Astrocyte (in vitro differentiated cells and primary cell): ENCODE results near the gene LRRIQ3. TPM values are rescaled to one million over a fixed set of nuclear protein-coding genes. Genes with fewer than 3 reads are reported as not detected.

Source experiments
- DNase-seq: peaks from one replicate; pipeline ENCODE4 v3.0.0-alpha.2; 2010; ENCODE audit warnings: low read depth
- FAIRE-seq: peaks from 2 replicates; lab custom pipeline; 2011; peaks lifted over from hg19 to GRCh38; lab: Jason Lieb, UNC
- H2AFZ ChIP-seq: 2 replicates; pipeline ENCODE4 v1.6.0; 2012; ENCODE audit warnings: low read depth, low read length, inconsistent platforms
- H3K27ac ChIP-seq: 2 replicates; pipeline ENCODE4 v1.5.1; 2011; ENCODE audit warnings: low read depth, low read length, inconsistent platforms
- H3K27me3 ChIP-seq: 2 replicates; pipeline ENCODE4 v1.6.0; 2011; ENCODE audit warnings: low read length, inconsistent platforms; ENCODE audit not compliant: insufficient read depth
- H3K36me3 ChIP-seq: 2 replicates; pipeline ENCODE4 v1.5.1; 2011; ENCODE audit warnings: low read length, inconsistent platforms; ENCODE audit not compliant: insufficient read depth
- H3K4me1 ChIP-seq: 2 replicates; pipeline ENCODE4 v1.5.1; 2011; ENCODE audit warnings: low read length, inconsistent platforms; ENCODE audit not compliant: insufficient read depth
- H3K4me2 ChIP-seq: 2 replicates; pipeline ENCODE4 v1.6.0; 2012; ENCODE audit warnings: low read length, inconsistent platforms
- H3K4me3 ChIP-seq: 2 replicates; pipeline ENCODE4 v1.5.1; 2011; ENCODE audit warnings: low read depth, mild to moderate bottlenecking, low read length, inconsistent platforms; ENCODE audit not compliant: insufficient read depth
- H3K79me2 ChIP-seq: 2 replicates; pipeline ENCODE4 v1.6.0; 2012; ENCODE audit warnings: mild to moderate bottlenecking, low read length, inconsistent platforms; ENCODE audit not compliant: insufficient read depth
- H3K9ac ChIP-seq: 2 replicates; pipeline ENCODE4 v1.6.0; 2012; ENCODE audit warnings: mild to moderate bottlenecking, low read length, inconsistent platforms
- H3K9me3 ChIP-seq: 2 replicates; pipeline ENCODE4 v1.5.1; 2012; ENCODE audit warnings: low read depth, mild to moderate bottlenecking, low read length, inconsistent platforms; ENCODE audit not compliant: insufficient read depth
- H4K20me1 ChIP-seq: 2 replicates; pipeline ENCODE4 v1.6.0; 2012; ENCODE audit warnings: low read length, inconsistent platforms; ENCODE audit not compliant: insufficient read depth
- H3K27ac Mint-ChIP-seq: one replicate; pipeline ENCODE4 v1.8.0; 2021; ENCODE audit warnings: mild to moderate bottlenecking, mixed read lengths; ENCODE audit not compliant: unreplicated experiment
- H3K27me3 Mint-ChIP-seq: one replicate; pipeline ENCODE4 v1.8.0; 2021; ENCODE audit warnings: low read depth, mixed read lengths; ENCODE audit not compliant: unreplicated experiment
- H3K36me3 Mint-ChIP-seq: one replicate; pipeline ENCODE4 v1.8.0; 2021; ENCODE audit warnings: low read depth, mixed read lengths; ENCODE audit not compliant: unreplicated experiment
- H3K4me1 Mint-ChIP-seq: one replicate; pipeline ENCODE4 v1.8.0; 2021; ENCODE audit warnings: low read depth, mixed read lengths; ENCODE audit not compliant: unreplicated experiment
- H3K4me3 Mint-ChIP-seq: one replicate; pipeline ENCODE4 v1.8.0; 2021; ENCODE audit warnings: mild to moderate bottlenecking, moderate library complexity, mixed read lengths; ENCODE audit not compliant: unreplicated experiment
- H3K9me3 Mint-ChIP-seq: one replicate; pipeline ENCODE4 v1.8.0; 2021; ENCODE audit warnings: mild to moderate bottlenecking, mixed read lengths; ENCODE audit not compliant: unreplicated experiment
- CTCF ChIP-seq: IDR thresholded peaks from 2 replicates; pipeline ENCODE4 v1.5.1; 2011; ENCODE audit warnings: low read depth, mild to moderate bottlenecking, inconsistent platforms, low read length, moderate library complexity; ENCODE audit not compliant: insufficient read depth
- EZH2 ChIP-seq: IDR thresholded peaks from 2 replicates; pipeline ENCODE4 v1.6.1; 2012; ENCODE audit warnings: mild to moderate bottlenecking, low read length, inconsistent platforms; ENCODE audit not compliant: insufficient read depth
- total RNA-seq: library from RNA; stranded (reverse); gene quantifications from 2 replicates; pipeline ENCODE4 v1.2.1, GENCODE V29; 2021

The LRRIQ3 gene
- total RNA-seq, 1 donor from 2014 or later = 0.52 TPM

- no peaks in the 10 kb centered on the region for H3K4me1 ChIP-seq
- H3K4me1 Mint-ChIP-seq = no peaks in the 10 kb centered on the region
- no peaks in the 10 kb centered on the region for H4K20me1 ChIP-seq
- H3K27me3 ChIP-seq = no peaks in the 10 kb centered on the region
- H3K36me3 Mint-ChIP-seq = no peaks in the 10 kb centered on the region
- H3K79me2 ChIP-seq = no peaks in the 10 kb centered on the region
- no peak for DNase-seq
- no peaks in the 10 kb centered on the region for H3K36me3 ChIP-seq
- no peak overlapping the region for H3K4me2 ChIP-seq
- no peak for FAIRE-seq
- H3K27ac ChIP-seq = no peak overlapping the region
- no peak overlapping the region for H3K9ac ChIP-seq
- no peak overlapping the region for H2AFZ ChIP-seq
- no peak for TF ChIP-seq EZH2
- TF ChIP-seq CTCF = no peak
- no peak overlapping the region for H3K4me3 ChIP-seq
- H3K9me3 ChIP-seq = no peaks in the 10 kb centered on the region
- no peak overlapping the region for H3K27ac Mint-ChIP-seq
- no peaks in the 10 kb centered on the region for H3K9me3 Mint-ChIP-seq
- H3K27me3 Mint-ChIP-seq = no peaks in the 10 kb centered on the region
- no peak overlapping the region for H3K4me3 Mint-ChIP-seq
Observed at GRCh38 chr1:74162333-74162732, 35.6 kb downstream of the LRRIQ3 start.

GRCh38 chr1:74161497-74161896 lies 36.5 kb downstream of the LRRIQ3 start:
- H3K36me3 Mint-ChIP-seq = no peaks in the 10 kb centered on the region
- H3K9me3 ChIP-seq = no peaks in the 10 kb centered on the region
- H3K27me3 Mint-ChIP-seq = no peaks in the 10 kb centered on the region
- FAIRE-seq (no peak), DNase-seq (peak; percentile 28)
- TF ChIP-seq CTCF = no peak
- no peak for TF ChIP-seq EZH2
- no peaks in the 10 kb centered on the region for H3K79me2 ChIP-seq
- no peak overlapping the region for H3K9ac ChIP-seq
- H2AFZ ChIP-seq = no peak overlapping the region
- H3K4me1 Mint-ChIP-seq = no peaks in the 10 kb centered on the region
- H3K9me3 Mint-ChIP-seq = no peaks in the 10 kb centered on the region
- H3K27ac ChIP-seq = no peak overlapping the region
- no peaks in the 10 kb centered on the region for H3K36me3 ChIP-seq
- H3K4me1 ChIP-seq = no peaks in the 10 kb centered on the region
- H3K27ac Mint-ChIP-seq = no peak overlapping the region
- no peak overlapping the region for H3K4me2 ChIP-seq
- no peak overlapping the region for H3K4me3 Mint-ChIP-seq
- no peaks in the 10 kb centered on the region for H3K27me3 ChIP-seq
- no peaks in the 10 kb centered on the region for H4K20me1 ChIP-seq
- H3K4me3 ChIP-seq = no peak overlapping the region

GRCh38 chr1:74160046-74160445 lies 37.9 kb downstream of the LRRIQ3 start:
- Histone ChIP-seq H3K27me3 (no peaks in the 10 kb centered on the region), H4K20me1 (no peaks in the 10 kb centered on the region), H3K9me3 (no peaks in the 10 kb centered on the region), H3K4me3 (no peak overlapping the region), H3K79me2 (no peaks in the 10 kb centered on the region), H3K27ac (no peak overlapping the region), H3K36me3 (no peaks in the 10 kb centered on the region), H3K4me1 (no peaks in the 10 kb centered on the region), H3K9ac (no peak overlapping the region), H2AFZ (no peak overlapping the region), H3K4me2 (no peak overlapping the region)
- no peaks in the 10 kb centered on the region for H3K9me3 Mint-ChIP-seq
- FAIRE-seq (no peak), DNase-seq (no peak)
- H3K27ac Mint-ChIP-seq = no peak overlapping the region
- TF ChIP-seq CTCF (no peak), EZH2 (no peak)
- no peaks in the 10 kb centered on the region for H3K4me1 Mint-ChIP-seq
- H3K4me3 Mint-ChIP-seq = no peak overlapping the region
- H3K27me3 Mint-ChIP-seq = no peaks in the 10 kb centered on the region
- no peaks in the 10 kb centered on the region for H3K36me3 Mint-ChIP-seq
